Measurements from ENCODE around the gene PPP3R1.

GRCh38 chr2:68244456-68244855, 7.9 kb downstream of the PPP3R1 start:
- TF ChIP-seq CTCF (IDR thresholded peaks at IDR 0.05; ENCODE audit: extremely low read depth in 1 of 2, insufficient read depth in 1 of 2, low read depth in 1 of 2, low read length in 2 of 2), result no peak
- TF ChIP-seq EZH2 (IDR thresholded peaks at IDR 0.05; ENCODE audit: borderline replicate concordance, low read depth, low read length, severe bottlenecking), result no peak
- no peak for TF ChIP-seq POLR2A (IDR thresholded peaks at IDR 0.05; ENCODE audit: low read depth, low read length)
- TF ChIP-seq POLR2AphosphoS5 (IDR thresholded peaks at IDR 0.05; ENCODE audit: insufficient read depth, low read depth, low read length), result no peak
- TF ChIP-seq FOS (IDR thresholded peaks at IDR 0.05; ENCODE audit: borderline replicate concordance, insufficient read depth, low read length), result no peak
- no peak for TF ChIP-seq JUN (IDR thresholded peaks at IDR 0.05; ENCODE audit: borderline replicate concordance, insufficient read depth, insufficient read length, low read depth)
- no peak for TF ChIP-seq MAX (IDR thresholded peaks at IDR 0.05; ENCODE audit: insufficient read depth, insufficient read length)
- no peak for TF ChIP-seq GATA2 (IDR thresholded peaks at IDR 0.05; ENCODE audit: insufficient read depth, insufficient read length, low read depth, low read length)
- no peak for TF ChIP-seq MYC (IDR thresholded peaks at IDR 0.05; ENCODE audit: low read depth, low read length)

All from endothelial cell of umbilical vein (primary cell).